Hepatocyte (in vitro differentiated cells): Measurements from ENCODE around the gene AMY1C. TPM values are rescaled to one million over a fixed set of nuclear protein-coding genes. Genes with fewer than 3 reads are reported as not detected.
"Not testable (repeated sequence)": the region's sequence is repeated elsewhere in the genome, so short reads cannot be mapped to it uniquely, and the experiment has no call there.

ENCODE experiments used
- DNase-seq: peaks from one replicate; pipeline ENCODE4 v3.0.0-alpha.2; 2016; ENCODE audit warnings: low spot score
- H2AFZ ChIP-seq: fragments of 200-600 bp; sonication (generic); 2 replicates; pipeline ENCODE4 v1.6.0; 2016; ENCODE audit warnings: antibody characterized with exemption, mild to moderate bottlenecking
- H3K27ac ChIP-seq: fragments of 200-600 bp; sonication (generic); 2 replicates; pipeline ENCODE4 v1.5.1; 2016; ENCODE audit warnings: mild to moderate bottlenecking
- H3K27me3 ChIP-seq: fragments of 200-600 bp; sonication (generic); 2 replicates; pipeline ENCODE4 v1.6.1; 2016
- H3K36me3 ChIP-seq: fragments of 200-600 bp; sonication (generic); replicated peaks from 2 replicates; pipeline ENCODE4 v1.5.1; 2016; ENCODE audit warnings: low read depth; ENCODE audit not compliant: insufficient read depth
- H3K4me1 ChIP-seq: fragments of 200-600 bp; sonication (generic); 2 replicates; pipeline ENCODE4 v1.5.1; 2016; ENCODE audit warnings: mild to moderate bottlenecking, moderate library complexity; ENCODE audit not compliant: insufficient read depth
- H3K4me2 ChIP-seq: fragments of 200-600 bp; sonication (generic); 2 replicates; pipeline ENCODE4 v1.6.0; 2016
- H3K4me3 ChIP-seq: fragments of 200-600 bp; sonication (generic); 2 replicates; pipeline ENCODE4 v1.5.1; 2016; ENCODE audit warnings: mild to moderate bottlenecking
- H3K79me2 ChIP-seq: fragments of 200-600 bp; sonication (generic); 2 replicates; pipeline ENCODE4 v1.6.0; 2017; ENCODE audit warnings: mild to moderate bottlenecking
- H3K9me2 ChIP-seq: fragments of 200-600 bp; sonication (generic); replicated peaks from 2 replicates; pipeline ENCODE4 v1.6.0; 2017; ENCODE audit warnings: mild to moderate bottlenecking; ENCODE audit not compliant: insufficient read depth
- H3K9me3 ChIP-seq: fragments of 200-600 bp; sonication (generic); 2 replicates; pipeline ENCODE4 v1.5.1; 2016; ENCODE audit warnings: low read depth, mild to moderate bottlenecking
- H4K20me1 ChIP-seq: fragments of 200-600 bp; sonication (generic); 2 replicates; pipeline ENCODE4 v1.6.0; 2016; ENCODE audit warnings: mild to moderate bottlenecking; ENCODE audit not compliant: insufficient read depth, poor library complexity, severe bottlenecking
- WGBS: methylation state at CpG from one replicate; pipeline ENCODE4 v1.1.6; 2016; ENCODE audit warnings: low lambda C conversion rate; ENCODE audit errors: missing lambda C conversion rate; 5-methylcytosine and 5-hydroxymethylcytosine counted together
- polyA plus RNA-seq: library from polyadenylated mRNA; unstranded; fragments of >200 nt; fragmentation: Nextera tagmentation; extraction: Ambion mirVana; gene quantifications from 2 replicates; pipeline ENCODE4 v1.2.1, GENCODE V29; 2016
- total RNA-seq: library from RNA; depleted of rRNA; stranded (reverse); fragments of >200 nt; gene quantifications from 2 replicates; pipeline ENCODE4 v1.2.3, GENCODE V29; 2014

AMY1C gene
- total RNA-seq = not detected in 2 replicates
- polyA plus RNA-seq = not detected in 2 replicates

GRCh38 chr1:103749598-103749997, at the start of gene AMY1C:
Gene AMY1C (plus strand): TSS chr1:103749898. CDS start chr1:103750470, 572 bp downstream.
- not testable (repeated sequence) for DNase-seq, H3K4me2 ChIP-seq, H3K9me2 ChIP-seq, H2AFZ ChIP-seq, H3K27ac ChIP-seq, H3K27me3 ChIP-seq, H4K20me1 ChIP-seq, H3K4me3 ChIP-seq, H3K4me1 ChIP-seq, H3K79me2 ChIP-seq, H3K36me3 ChIP-seq, H3K9me3 ChIP-seq
- WGBS = no CpG with 5 or more reads among the region's 5 CpGs

- H2AFZ ChIP-seq, H3K9me3 ChIP-seq, H3K36me3 ChIP-seq, H3K79me2 ChIP-seq, H3K4me1 ChIP-seq, H4K20me1 ChIP-seq, H3K4me2 ChIP-seq, H3K4me3 ChIP-seq, H3K27me3 ChIP-seq, DNase-seq, H3K9me2 ChIP-seq, H3K27ac ChIP-seq: not testable (repeated sequence)
- WGBS = no CpG with 5 or more reads among the region's 4 CpGs
Measured at GRCh38 chr1:103700669-103701068, 49.0 kb upstream of the AMY1C start.

- H3K9me3 ChIP-seq = not testable (repeated sequence)
Measured at GRCh38 chr1:103701256-103701655, 48.4 kb upstream of the AMY1C start.

GRCh38 chr1:103707670-103708069, 42.0 kb upstream of the AMY1C start:
- H3K27ac ChIP-seq, H2AFZ ChIP-seq, DNase-seq, H3K4me2 ChIP-seq, H4K20me1 ChIP-seq, H3K4me3 ChIP-seq, H3K9me3 ChIP-seq, H3K4me1 ChIP-seq, H3K9me2 ChIP-seq, H3K27me3 ChIP-seq, H3K79me2 ChIP-seq, H3K36me3 ChIP-seq: not testable (repeated sequence)
- no CpG with 5 or more reads among the region's 3 CpGs for WGBS

More at GRCh38 chr1:103701256-103701655, 48.4 kb upstream of the AMY1C start:
- H4K20me1 ChIP-seq, H3K27ac ChIP-seq, H3K4me2 ChIP-seq, H3K79me2 ChIP-seq, H3K9me2 ChIP-seq, H2AFZ ChIP-seq, H3K27me3 ChIP-seq, H3K4me3 ChIP-seq, DNase-seq, H3K4me1 ChIP-seq, H3K36me3 ChIP-seq: not testable (repeated sequence)
- WGBS = no CpG with 5 or more reads among the region's 4 CpGs

GRCh38 chr1:103710381-103710780, 39.3 kb upstream of the AMY1C start:
- not testable (repeated sequence) for H3K4me2 ChIP-seq, H3K27me3 ChIP-seq, H3K9me2 ChIP-seq, H3K36me3 ChIP-seq, H3K9me3 ChIP-seq, H3K79me2 ChIP-seq, H3K4me3 ChIP-seq, H4K20me1 ChIP-seq, H3K4me1 ChIP-seq, H3K27ac ChIP-seq, H2AFZ ChIP-seq, DNase-seq
- WGBS = no CpG with 5 or more reads among the region's 3 CpGs

- H2AFZ ChIP-seq, H3K27ac ChIP-seq, H3K9me3 ChIP-seq, H4K20me1 ChIP-seq, H3K4me2 ChIP-seq, H3K9me2 ChIP-seq, H3K4me3 ChIP-seq, H3K36me3 ChIP-seq, H3K79me2 ChIP-seq, DNase-seq, H3K4me1 ChIP-seq, H3K27me3 ChIP-seq: not testable (repeated sequence)
- WGBS = 54% methylated on average over 6 of the region's 6 CpGs
Measured at GRCh38 chr1:103717404-103717803, 32.3 kb upstream of the AMY1C start.

- H3K27me3 ChIP-seq, H3K79me2 ChIP-seq, H3K9me2 ChIP-seq, H4K20me1 ChIP-seq, DNase-seq, H3K4me1 ChIP-seq, H3K27ac ChIP-seq, H3K36me3 ChIP-seq, H2AFZ ChIP-seq, H3K4me3 ChIP-seq, H3K9me3 ChIP-seq, H3K4me2 ChIP-seq: not testable (repeated sequence)
- no CpG with 5 or more reads among the region's 2 CpGs for WGBS
Measured at GRCh38 chr1:103721473-103721872, 28.2 kb upstream of the AMY1C start.

- not testable (repeated sequence) for DNase-seq, H4K20me1 ChIP-seq, H3K79me2 ChIP-seq, H3K4me1 ChIP-seq, H2AFZ ChIP-seq, H3K9me2 ChIP-seq, H3K27me3 ChIP-seq, H3K9me3 ChIP-seq, H3K4me2 ChIP-seq, H3K27ac ChIP-seq, H3K36me3 ChIP-seq, H3K4me3 ChIP-seq
- WGBS = no CpG with 5 or more reads among the region's 3 CpGs
Measured at GRCh38 chr1:103735334-103735733, 14.4 kb upstream of the AMY1C start.

- WGBS = no CpG with 5 or more reads among the region's 3 CpGs
- not testable (repeated sequence) for H3K9me3 ChIP-seq, H3K27ac ChIP-seq, H3K27me3 ChIP-seq, H3K79me2 ChIP-seq, H3K9me2 ChIP-seq, H3K36me3 ChIP-seq, H3K4me1 ChIP-seq, H4K20me1 ChIP-seq, H3K4me3 ChIP-seq, DNase-seq, H3K4me2 ChIP-seq, H2AFZ ChIP-seq
Measured at GRCh38 chr1:103738031-103738430, 11.7 kb upstream of the AMY1C start.
